ENCODE results near the gene GTPBP4.
"Not testable (repeated sequence)": the region's sequence is repeated elsewhere in the genome, so short reads cannot be mapped to it uniquely, and the experiment has no call there.

Gene GTPBP4

DNA sequence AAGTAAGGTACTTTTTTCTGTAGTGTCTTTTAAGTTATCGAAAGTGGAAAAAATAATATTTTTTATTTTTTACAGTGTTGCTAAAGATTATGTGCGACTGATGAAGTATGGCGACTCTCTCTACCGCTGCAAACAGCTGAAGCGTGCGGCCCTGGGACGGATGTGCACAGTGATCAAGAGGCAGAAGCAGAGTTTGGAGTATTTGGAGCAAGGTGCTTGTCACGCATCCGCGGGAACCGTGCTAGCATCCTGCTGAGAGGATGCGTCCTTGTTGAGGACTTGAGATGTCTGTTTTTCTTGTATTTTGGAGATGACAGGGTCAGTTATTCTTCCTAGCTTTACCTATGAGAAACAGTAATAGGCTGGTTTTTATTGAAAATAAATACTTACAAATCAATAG is 7.8 kb downstream of the GTPBP4 start:
- no peak for TF ChIP-seq SPI1 (IDR thresholded peaks at IDR 0.05; ENCODE audit: low read depth, low read length)
- no peak for TF ChIP-seq POLR2A (IDR thresholded peaks at IDR 0.05; ENCODE audit: low read depth, low read length)
- TF ChIP-seq PAX5 (IDR thresholded peaks at IDR 0.05; ENCODE audit: insufficient read depth, low read length, severe bottlenecking) = no peak
- TF ChIP-seq POU2F2 (IDR thresholded peaks at IDR 0.05; ENCODE audit: low read depth, low read length) = no peak
- no peak for TF ChIP-seq TAF1 (IDR thresholded peaks at IDR 0.05; ENCODE audit: low read depth, low read length)
- TF ChIP-seq POLR2AphosphoS5 (IDR thresholded peaks at IDR 0.05; ENCODE audit: low read depth, low read length) = 0 out of 2 replicates have a peak, but pooled peaks have one; percentile 5
- DNase-seq (ENCODE audit: insufficient read length, low spot score) (no peak), FAIRE-seq (no peak)

- DNase-seq (ENCODE audit: insufficient read length, low spot score) (no peak), FAIRE-seq (no peak)
- TF ChIP-seq POLR2A (IDR thresholded peaks at IDR 0.05; ENCODE audit: low read depth, low read length) (no peak), POU2F2 (IDR thresholded peaks at IDR 0.05; ENCODE audit: low read depth, low read length) (no peak), TAF1 (IDR thresholded peaks at IDR 0.05; ENCODE audit: low read depth, low read length) (no peak), PAX5 (IDR thresholded peaks at IDR 0.05; ENCODE audit: insufficient read depth, low read length, severe bottlenecking) (no peak), POLR2AphosphoS5 (IDR thresholded peaks at IDR 0.05; ENCODE audit: low read depth, low read length) (no peak), SPI1 (IDR thresholded peaks at IDR 0.05; ENCODE audit: low read depth, low read length) (no peak)
These were observed 9.2 kb downstream of the GTPBP4 start for GRCh38 chr10:997266-998022.

- no peak for FAIRE-seq
- TF ChIP-seq SPI1 (IDR thresholded peaks at IDR 0.05; ENCODE audit: low read depth, low read length) = no peak
- TF ChIP-seq POLR2AphosphoS5 (IDR thresholded peaks at IDR 0.05; ENCODE audit: low read depth, low read length) = no peak
- TF ChIP-seq PAX5 (IDR thresholded peaks at IDR 0.05; ENCODE audit: insufficient read depth, low read length, severe bottlenecking) = no peak
- TF ChIP-seq TAF1 (IDR thresholded peaks at IDR 0.05; ENCODE audit: low read depth, low read length) = no peak
- TF ChIP-seq POLR2A (IDR thresholded peaks at IDR 0.05; ENCODE audit: low read depth, low read length) = no peak
- no peak for TF ChIP-seq POU2F2 (IDR thresholded peaks at IDR 0.05; ENCODE audit: low read depth, low read length)
These were observed 14.3 kb downstream of the GTPBP4 start for GRCh38 chr10:1002425-1003006.

GRCh38 chr10:1003884-1004670 is 15.8 kb downstream of the GTPBP4 start:
- TF ChIP-seq POU2F2 (IDR thresholded peaks at IDR 0.05; ENCODE audit: low read depth, low read length) (no peak), POLR2AphosphoS5 (IDR thresholded peaks at IDR 0.05; ENCODE audit: low read depth, low read length) (no peak), POLR2A (IDR thresholded peaks at IDR 0.05; ENCODE audit: low read depth, low read length) (no peak), TAF1 (IDR thresholded peaks at IDR 0.05; ENCODE audit: low read depth, low read length) (no peak)
- FAIRE-seq (no peak), DNase-seq (ENCODE audit: insufficient read length, low spot score) (no peak)

More at GRCh38 chr10:1002425-1003006, 14.3 kb downstream of the GTPBP4 start:
- DNase-seq (ENCODE audit: insufficient read length, low spot score) = no peak

- DNase-seq (ENCODE audit: insufficient read length, low spot score) (no peak), FAIRE-seq (no peak)
- no peak for TF ChIP-seq POLR2AphosphoS5 (IDR thresholded peaks at IDR 0.05; ENCODE audit: low read depth, low read length)
- no peak for TF ChIP-seq POU2F2 (IDR thresholded peaks at IDR 0.05; ENCODE audit: low read depth, low read length)
- TF ChIP-seq PAX5 (IDR thresholded peaks at IDR 0.05; ENCODE audit: insufficient read depth, low read length, severe bottlenecking) = no peak
- no peak for TF ChIP-seq TAF1 (IDR thresholded peaks at IDR 0.05; ENCODE audit: low read depth, low read length)
- TF ChIP-seq SPI1 (IDR thresholded peaks at IDR 0.05; ENCODE audit: low read depth, low read length) = no peak
- TF ChIP-seq POLR2A (IDR thresholded peaks at IDR 0.05; ENCODE audit: low read depth, low read length) = no peak
These were observed 18.3 kb downstream of the GTPBP4 start for GRCh38 chr10:1006573-1006972.

DNA sequence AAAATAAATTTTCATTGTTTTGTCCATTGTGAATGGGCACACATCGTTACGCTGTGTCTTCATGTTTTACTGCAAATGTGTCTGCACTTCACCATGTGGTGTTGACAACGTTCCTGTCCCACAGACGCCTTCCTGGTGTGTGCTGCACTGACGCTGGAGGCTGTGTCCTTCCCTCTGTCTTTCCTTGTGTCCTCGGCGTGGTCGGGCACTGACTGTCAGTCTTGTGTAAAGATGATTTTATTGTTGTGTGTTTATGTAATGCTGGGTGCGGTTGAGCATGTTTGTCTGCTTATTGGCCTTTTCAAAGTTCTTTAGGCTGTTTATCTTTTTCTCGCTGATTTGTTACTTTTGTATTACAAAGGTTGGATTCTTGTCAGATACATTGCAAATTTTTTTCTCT is 19.3 kb downstream of the GTPBP4 start:
- DNase-seq (ENCODE audit: insufficient read length, low spot score) = no peak
- no peak for FAIRE-seq
- TF ChIP-seq TAF1 (IDR thresholded peaks at IDR 0.05; ENCODE audit: low read depth, low read length) (no peak), POLR2A (IDR thresholded peaks at IDR 0.05; ENCODE audit: low read depth, low read length) (no peak), POU2F2 (IDR thresholded peaks at IDR 0.05; ENCODE audit: low read depth, low read length) (no peak), POLR2AphosphoS5 (IDR thresholded peaks at IDR 0.05; ENCODE audit: low read depth, low read length) (no peak), SPI1 (IDR thresholded peaks at IDR 0.05; ENCODE audit: low read depth, low read length) (no peak), PAX5 (IDR thresholded peaks at IDR 0.05; ENCODE audit: insufficient read depth, low read length, severe bottlenecking) (no peak)

- no peak for DNase-seq (ENCODE audit: insufficient read length, low spot score)
- TF ChIP-seq SPI1 (IDR thresholded peaks at IDR 0.05; ENCODE audit: low read depth, low read length) (no peak), PAX5 (IDR thresholded peaks at IDR 0.05; ENCODE audit: insufficient read depth, low read length, severe bottlenecking) (no peak), POU2F2 (IDR thresholded peaks at IDR 0.05; ENCODE audit: low read depth, low read length) (no peak), POLR2A (IDR thresholded peaks at IDR 0.05; ENCODE audit: low read depth, low read length) (no peak), POLR2AphosphoS5 (IDR thresholded peaks at IDR 0.05; ENCODE audit: low read depth, low read length) (no peak), TAF1 (IDR thresholded peaks at IDR 0.05; ENCODE audit: low read depth, low read length) (no peak)
- FAIRE-seq = no peak
These were observed 20.8 kb downstream of the GTPBP4 start for GRCh38 chr10:1009071-1009494.

GRCh38 chr10:1009947-1010346 is 21.7 kb downstream of the GTPBP4 start:
- FAIRE-seq; DNase-seq (ENCODE audit: insufficient read length, low spot score): not testable (repeated sequence)
- peak; percentile 47; the same call in 1 of the 2 replicates for TF ChIP-seq POLR2AphosphoS5 (IDR thresholded peaks at IDR 0.05; ENCODE audit: low read depth, low read length)

DNA sequence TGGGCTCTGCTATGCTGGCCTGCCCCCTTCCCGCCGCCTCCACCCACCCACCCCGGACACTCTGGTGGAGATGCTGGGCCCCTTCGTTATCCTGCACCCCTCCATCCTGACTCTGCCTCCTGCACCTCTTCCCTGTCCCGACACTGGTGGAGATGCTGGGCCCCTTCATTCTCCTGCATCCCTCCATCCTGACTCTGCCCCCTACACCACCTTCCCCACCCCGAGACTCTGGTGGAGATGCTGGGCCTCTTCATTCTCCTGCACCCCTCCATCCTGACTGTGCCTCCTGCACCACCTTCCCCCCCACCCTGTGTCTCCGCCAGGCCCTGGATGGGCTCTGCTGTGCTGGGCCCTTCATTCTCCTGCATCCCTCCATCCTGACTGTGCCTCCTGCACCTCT is 22.5 kb downstream of the GTPBP4 start:
- TF ChIP-seq SPI1 (IDR thresholded peaks at IDR 0.05; ENCODE audit: low read depth, low read length) = no peak
- TF ChIP-seq POU2F2 (IDR thresholded peaks at IDR 0.05; ENCODE audit: low read depth, low read length) = no peak
- TF ChIP-seq POLR2A (IDR thresholded peaks at IDR 0.05; ENCODE audit: low read depth, low read length) = no peak; the same call in 1 of the 2 replicates
- no peak for TF ChIP-seq TAF1 (IDR thresholded peaks at IDR 0.05; ENCODE audit: low read depth, low read length)
- TF ChIP-seq PAX5 (IDR thresholded peaks at IDR 0.05; ENCODE audit: insufficient read depth, low read length, severe bottlenecking) = no peak
- no peak for TF ChIP-seq POLR2AphosphoS5 (IDR thresholded peaks at IDR 0.05; ENCODE audit: low read depth, low read length)
- DNase-seq (ENCODE audit: insufficient read length, low spot score) (no peak), FAIRE-seq (no peak)
